Smooth muscle cell (in vitro differentiated cells): Measurements from ENCODE around the gene SLC16A3. TPM values are rescaled to one million over a fixed set of nuclear protein-coding genes. Genes with fewer than 3 reads are reported as not detected.

ENCODE experiments used
- DNase-seq: peaks from one replicate; lab custom pipeline; 2025; ENCODE audit not compliant: unreplicated experiment; lab: John Stamatoyannopoulos, UW
- H2AFZ ChIP-seq: fragments of 200-600 bp; sonication (generic); 2 replicates; pipeline ENCODE4 v1.6.0; 2016; ENCODE audit warnings: antibody characterized with exemption, low read depth, mild to moderate bottlenecking
- H3F3A ChIP-seq: fragments of 200-600 bp; sonication (generic); 2 replicates; pipeline ENCODE4 v1.6.0; 2017; ENCODE audit warnings: antibody characterized with exemption, low read depth
- H3K27ac ChIP-seq: fragments of 200-600 bp; sonication (generic); 2 replicates; pipeline ENCODE4 v1.5.1; 2016; ENCODE audit warnings: low read depth, mild to moderate bottlenecking
- H3K27me3 ChIP-seq: fragments of 200-600 bp; sonication (generic); 2 replicates; pipeline ENCODE4 v1.6.1; 2016; ENCODE audit warnings: low read depth, mild to moderate bottlenecking
- H3K36me3 ChIP-seq: fragments of 200-600 bp; sonication (generic); 2 replicates; pipeline ENCODE4 v1.5.1; 2016; ENCODE audit warnings: low read depth
- H3K4me1 ChIP-seq: fragments of 200-600 bp; sonication (generic); 2 replicates; pipeline ENCODE4 v1.5.1; 2016; ENCODE audit warnings: low read depth
- H3K4me2 ChIP-seq: fragments of 200-600 bp; sonication (generic); 2 replicates; pipeline ENCODE4 v1.6.0; 2016; ENCODE audit warnings: mild to moderate bottlenecking
- H3K4me3 ChIP-seq: fragments of 200-600 bp; sonication (generic); 2 replicates; pipeline ENCODE4 v1.5.1; 2016; ENCODE audit warnings: mild to moderate bottlenecking
- H3K79me2 ChIP-seq: fragments of 200-600 bp; sonication (generic); 2 replicates; pipeline ENCODE4 v1.6.0; 2016; ENCODE audit warnings: low read depth, mild to moderate bottlenecking
- H3K9ac ChIP-seq: fragments of 200-600 bp; sonication (generic); 2 replicates; pipeline ENCODE4 v1.6.0; 2016; ENCODE audit warnings: low read depth
- H3K9me3 ChIP-seq: fragments of 200-600 bp; sonication (generic); replicated peaks from 2 replicates; pipeline ENCODE4 v1.5.1; 2016; ENCODE audit warnings: low read depth
- H4K20me1 ChIP-seq: fragments of 200-600 bp; sonication (generic); 2 replicates; pipeline ENCODE4 v1.6.0; 2016; ENCODE audit warnings: low read depth
- WGBS: methylation state at CpG from one replicate; pipeline ENCODE4 v1.1.7; 2016; ENCODE audit warnings: low lambda C conversion rate; 5-methylcytosine and 5-hydroxymethylcytosine counted together
- polyA plus RNA-seq: library from polyadenylated mRNA; unstranded; fragments of >200 nt; fragmentation: Nextera tagmentation; extraction: Ambion mirVana; gene quantifications from 2 replicates; pipeline ENCODE4 v1.2.1, GENCODE V29; 2016
- total RNA-seq: library from RNA; depleted of rRNA; stranded (reverse); fragments of >200 nt; gene quantifications from 2 replicates; pipeline ENCODE4 v1.2.3, GENCODE V29; 2014
- TF ChIP-seq, protein P1 (sequence below): fragments of 200-600 bp; sonication (generic); IDR thresholded peaks from 2 replicates; pipeline ENCODE4 v1.5.1; 2017; ENCODE audit warnings: borderline replicate concordance, mild to moderate bottlenecking, antibody characterized with exemption; ENCODE audit not compliant: insufficient read depth, poor library complexity, severe bottlenecking

The SLC16A3 gene
- total and polyA plus RNA-seq, 2 experiments from 2014 or later = 83.3 to 180 TPM

DNA sequence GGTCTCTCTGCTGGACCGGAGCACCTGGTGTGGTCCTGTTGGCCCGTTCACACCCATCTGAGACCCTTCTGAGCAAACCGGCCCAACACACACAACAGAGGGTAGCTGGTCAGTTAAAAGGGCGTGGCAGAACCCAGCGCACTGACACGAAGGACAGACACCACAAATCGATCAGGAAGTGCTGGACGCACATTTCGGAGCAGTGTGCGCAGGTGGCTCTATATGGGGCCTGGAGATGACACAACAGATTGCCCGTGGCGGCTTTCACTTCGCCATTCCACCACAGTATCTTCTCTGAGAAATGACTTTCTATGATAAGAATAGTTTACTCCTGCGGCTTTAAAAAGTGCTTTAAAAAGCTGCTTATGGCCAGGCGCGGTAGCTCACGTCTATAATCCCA, 28.7 kb upstream of the SLC16A3 start:
- WGBS = 97% methylated on average over 17 of the region's 17 CpGs
- peaks cover 20% of the 10 kb centered on the region for H4K20me1 ChIP-seq
- no peak overlapping the region for H3K9ac ChIP-seq
- no peaks in the 10 kb centered on the region for H3K36me3 ChIP-seq
- no peaks in the 10 kb centered on the region for H3K4me1 ChIP-seq
- H3K27me3 ChIP-seq = no peaks in the 10 kb centered on the region
- no peak overlapping the region for H3K27ac ChIP-seq
- no peak for DNase-seq
- H3F3A ChIP-seq = peaks cover 4% of the 10 kb centered on the region
- H3K79me2 ChIP-seq = no peaks in the 10 kb centered on the region
- H3K4me3 ChIP-seq = no peak overlapping the region
- no peak overlapping the region for H2AFZ ChIP-seq
- no peaks in the 10 kb centered on the region for H3K9me3 ChIP-seq
- H3K4me2 ChIP-seq = no peak overlapping the region
- TF ChIP-seq, protein P1, sequence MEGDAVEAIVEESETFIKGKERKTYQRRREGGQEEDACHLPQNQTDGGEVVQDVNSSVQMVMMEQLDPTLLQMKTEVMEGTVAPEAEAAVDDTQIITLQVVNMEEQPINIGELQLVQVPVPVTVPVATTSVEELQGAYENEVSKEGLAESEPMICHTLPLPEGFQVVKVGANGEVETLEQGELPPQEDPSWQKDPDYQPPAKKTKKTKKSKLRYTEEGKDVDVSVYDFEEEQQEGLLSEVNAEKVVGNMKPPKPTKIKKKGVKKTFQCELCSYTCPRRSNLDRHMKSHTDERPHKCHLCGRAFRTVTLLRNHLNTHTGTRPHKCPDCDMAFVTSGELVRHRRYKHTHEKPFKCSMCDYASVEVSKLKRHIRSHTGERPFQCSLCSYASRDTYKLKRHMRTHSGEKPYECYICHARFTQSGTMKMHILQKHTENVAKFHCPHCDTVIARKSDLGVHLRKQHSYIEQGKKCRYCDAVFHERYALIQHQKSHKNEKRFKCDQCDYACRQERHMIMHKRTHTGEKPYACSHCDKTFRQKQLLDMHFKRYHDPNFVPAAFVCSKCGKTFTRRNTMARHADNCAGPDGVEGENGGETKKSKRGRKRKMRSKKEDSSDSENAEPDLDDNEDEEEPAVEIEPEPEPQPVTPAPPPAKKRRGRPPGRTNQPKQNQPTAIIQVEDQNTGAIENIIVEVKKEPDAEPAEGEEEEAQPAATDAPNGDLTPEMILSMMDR = no peak

DNA sequence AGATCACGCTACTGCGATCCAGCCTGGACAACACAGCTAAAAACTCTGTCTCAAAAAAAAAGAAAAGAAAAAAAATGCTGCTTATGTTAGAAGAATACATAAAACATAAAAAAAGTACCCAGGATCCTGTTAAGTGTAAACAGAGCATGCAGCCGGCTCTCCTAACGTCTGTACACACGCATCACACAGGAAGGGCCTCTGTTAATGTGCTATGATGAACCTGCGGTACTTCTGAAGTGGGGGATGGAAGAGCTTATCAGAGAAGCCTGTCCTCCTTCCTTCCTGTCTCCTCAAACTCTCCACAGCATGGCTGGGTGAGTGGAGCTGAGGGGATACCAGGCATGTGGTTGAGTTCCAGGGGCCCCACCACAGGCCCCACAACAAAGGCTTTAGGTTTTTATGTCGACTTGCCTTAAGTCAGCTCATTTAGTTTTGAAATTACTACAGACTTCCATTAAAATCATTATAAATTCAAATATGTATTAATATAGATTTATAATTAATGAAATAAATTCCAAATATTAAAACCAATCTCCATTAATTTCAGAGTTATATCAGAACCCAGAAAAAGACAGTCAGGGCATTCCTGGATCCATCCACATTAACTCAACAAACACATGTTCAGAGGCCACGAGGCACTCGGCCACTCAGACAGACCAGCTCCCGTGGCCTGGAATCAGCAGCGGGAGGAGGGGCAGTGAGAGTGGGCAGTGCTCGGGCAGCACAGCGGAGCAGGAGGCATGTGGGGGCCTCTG, 27.9 kb upstream of the SLC16A3 start:
- Histone ChIP-seq H3F3A (peaks cover 7% of the 10 kb centered on the region), H3K36me3 (no peaks in the 10 kb centered on the region), H3K27me3 (no peaks in the 10 kb centered on the region), H2AFZ (no peak overlapping the region), H3K4me3 (no peak overlapping the region), H3K9ac (no peak overlapping the region), H3K4me2 (no peak overlapping the region), H3K79me2 (no peaks in the 10 kb centered on the region), H3K9me3 (no peaks in the 10 kb centered on the region), H4K20me1 (peaks cover 26% of the 10 kb centered on the region), H3K4me1 (no peaks in the 10 kb centered on the region), H3K27ac (no peak overlapping the region)
- no peak for DNase-seq
- TF ChIP-seq, protein P1 = no peak
- 88% methylated on average over 13 of the region's 13 CpGs for WGBS

DNA sequence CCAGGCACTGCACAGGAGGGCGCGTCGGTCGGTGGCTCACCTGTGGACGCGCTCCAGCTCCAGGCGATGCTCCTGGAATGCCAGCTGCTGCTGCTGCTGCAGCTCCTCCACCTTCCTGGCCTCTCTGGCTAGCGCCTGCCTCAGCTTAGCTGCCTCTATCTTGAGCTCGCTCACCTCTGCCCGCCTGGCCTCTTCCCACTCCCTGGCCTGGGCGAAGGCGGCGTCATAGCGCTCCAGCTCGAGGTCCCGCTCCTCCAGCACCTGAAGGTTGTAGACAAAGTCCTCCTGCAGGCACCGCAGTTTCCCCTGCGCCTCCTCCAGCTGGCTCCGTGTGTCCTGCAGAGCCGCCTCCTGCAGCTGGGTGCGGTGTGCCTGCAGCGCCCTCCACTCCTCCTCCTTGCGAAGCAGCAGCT, 27.3 kb upstream of the SLC16A3 start:
- TF ChIP-seq, protein P1 = no peak
- H3F3A ChIP-seq = peaks cover 7% of the 10 kb centered on the region
- H3K79me2 ChIP-seq = no peaks in the 10 kb centered on the region
- H4K20me1 ChIP-seq = peaks cover 26% of the 10 kb centered on the region
- H3K27ac ChIP-seq = no peak overlapping the region
- H2AFZ ChIP-seq = no peak overlapping the region
- DNase-seq = no peak
- no peak overlapping the region for H3K9ac ChIP-seq
- WGBS = 95% methylated on average over 23 of the region's 23 CpGs
- no peaks in the 10 kb centered on the region for H3K4me1 ChIP-seq
- no peaks in the 10 kb centered on the region for H3K27me3 ChIP-seq
- H3K36me3 ChIP-seq = no peaks in the 10 kb centered on the region
- H3K4me3 ChIP-seq = no peak overlapping the region
- H3K9me3 ChIP-seq = no peaks in the 10 kb centered on the region
- no peak overlapping the region for H3K4me2 ChIP-seq

DNA sequence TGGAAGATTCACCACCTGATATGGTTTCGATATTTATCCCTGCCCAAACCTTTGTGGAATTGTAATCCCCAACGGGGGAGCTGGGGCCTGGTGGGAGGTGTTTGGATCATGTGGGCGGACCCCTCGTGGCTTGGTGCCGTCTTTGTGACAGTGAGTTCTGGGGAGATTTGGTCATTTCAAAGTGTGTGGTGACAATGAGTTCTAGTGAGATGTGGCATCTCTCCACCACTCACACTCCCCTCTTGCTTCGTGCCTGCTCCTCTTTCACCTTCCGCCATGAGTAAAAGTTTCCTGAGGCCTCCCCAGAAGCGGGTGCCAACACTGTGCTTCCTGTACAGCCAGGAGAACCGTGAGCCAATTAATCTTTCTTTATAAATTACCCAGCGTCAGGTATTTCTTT, 25.9 kb upstream of the SLC16A3 start:
- H4K20me1 ChIP-seq = peaks cover 26% of the 10 kb centered on the region
- no peak for DNase-seq
- H3K4me3 ChIP-seq = no peak overlapping the region
- TF ChIP-seq, protein P1 = no peak
- H3K36me3 ChIP-seq = no peaks in the 10 kb centered on the region
- H2AFZ ChIP-seq = no peak overlapping the region
- no peak overlapping the region for H3K27ac ChIP-seq
- no peaks in the 10 kb centered on the region for H3K27me3 ChIP-seq
- peaks cover 7% of the 10 kb centered on the region for H3F3A ChIP-seq
- H3K79me2 ChIP-seq = no peaks in the 10 kb centered on the region
- WGBS = 91% methylated on average over 10 of the region's 10 CpGs
- no peak overlapping the region for H3K4me2 ChIP-seq
- H3K4me1 ChIP-seq = no peaks in the 10 kb centered on the region
- no peak overlapping the region for H3K9ac ChIP-seq
- no peaks in the 10 kb centered on the region for H3K9me3 ChIP-seq
